ENCODE data around the gene GPX4. TPM values are rescaled to one million over a fixed set of nuclear protein-coding genes. Genes with fewer than 3 reads are reported as not detected.

Gene GPX4
- total and polyA plus RNA-seq, 10 of the 15 experiments (the other 5 are each of a cell fraction or from before 2014, with no cell fraction given), result 33.3 to 749 (median 297) TPM

DNA sequence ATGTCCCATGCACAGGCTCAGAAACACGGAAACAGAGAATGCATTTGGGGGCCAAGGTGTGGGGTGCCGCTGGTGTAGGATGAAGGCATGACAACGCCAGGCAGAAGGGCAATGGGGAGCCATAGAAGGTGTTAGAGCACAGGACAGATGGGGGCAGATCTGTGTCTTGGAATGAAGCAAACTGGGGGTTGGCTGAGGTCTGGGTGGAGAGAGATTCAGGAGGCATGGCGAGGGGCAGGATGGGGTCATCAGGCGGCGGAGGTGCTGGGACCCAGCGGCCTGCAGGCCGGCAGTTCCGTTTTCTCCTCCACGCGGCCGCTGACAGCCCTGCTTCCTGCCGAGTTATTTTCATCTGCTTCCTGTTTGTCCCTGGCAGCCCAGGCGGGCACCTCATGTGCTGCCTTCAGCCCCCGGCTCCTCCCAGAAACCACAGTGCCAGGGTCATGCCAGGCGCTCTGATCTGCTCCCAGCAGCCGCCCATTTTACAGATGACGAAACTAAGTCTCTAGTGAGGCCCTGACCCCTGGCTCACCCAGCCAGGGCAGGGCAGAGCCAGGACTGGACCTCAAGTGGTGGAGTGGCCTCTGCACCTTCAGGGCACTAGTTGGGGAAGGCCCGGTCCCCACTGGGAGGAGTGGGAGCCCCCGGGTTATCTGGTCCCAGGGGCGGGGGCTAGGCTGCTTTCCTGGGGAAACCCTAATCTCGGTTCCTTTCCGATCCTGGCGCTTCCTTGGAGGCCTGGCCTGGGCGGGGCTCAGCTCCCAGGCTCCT is 34.6 kb upstream of the GPX4 start (continued):
- TF ChIP-seq, protein P1, sequence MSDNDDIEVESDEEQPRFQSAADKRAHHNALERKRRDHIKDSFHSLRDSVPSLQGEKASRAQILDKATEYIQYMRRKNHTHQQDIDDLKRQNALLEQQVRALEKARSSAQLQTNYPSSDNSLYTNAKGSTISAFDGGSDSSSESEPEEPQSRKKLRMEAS (IDR thresholded peaks at IDR 0.05; ENCODE audit: low read depth, low read length), result peak; percentile 91
- TF ChIP-seq, protein P2, sequence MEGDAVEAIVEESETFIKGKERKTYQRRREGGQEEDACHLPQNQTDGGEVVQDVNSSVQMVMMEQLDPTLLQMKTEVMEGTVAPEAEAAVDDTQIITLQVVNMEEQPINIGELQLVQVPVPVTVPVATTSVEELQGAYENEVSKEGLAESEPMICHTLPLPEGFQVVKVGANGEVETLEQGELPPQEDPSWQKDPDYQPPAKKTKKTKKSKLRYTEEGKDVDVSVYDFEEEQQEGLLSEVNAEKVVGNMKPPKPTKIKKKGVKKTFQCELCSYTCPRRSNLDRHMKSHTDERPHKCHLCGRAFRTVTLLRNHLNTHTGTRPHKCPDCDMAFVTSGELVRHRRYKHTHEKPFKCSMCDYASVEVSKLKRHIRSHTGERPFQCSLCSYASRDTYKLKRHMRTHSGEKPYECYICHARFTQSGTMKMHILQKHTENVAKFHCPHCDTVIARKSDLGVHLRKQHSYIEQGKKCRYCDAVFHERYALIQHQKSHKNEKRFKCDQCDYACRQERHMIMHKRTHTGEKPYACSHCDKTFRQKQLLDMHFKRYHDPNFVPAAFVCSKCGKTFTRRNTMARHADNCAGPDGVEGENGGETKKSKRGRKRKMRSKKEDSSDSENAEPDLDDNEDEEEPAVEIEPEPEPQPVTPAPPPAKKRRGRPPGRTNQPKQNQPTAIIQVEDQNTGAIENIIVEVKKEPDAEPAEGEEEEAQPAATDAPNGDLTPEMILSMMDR (IDR thresholded peaks at IDR 0.05 in 2 of 3, conservative IDR thresholded peaks at IDR 0.05 in 1 of 3; ENCODE audit: control insufficient read depth in 2 of 3, extremely low read depth in 1 of 3, insufficient read depth in 1 of 3, low read depth in 3 of 3, low read length in 3 of 3), result no peak
- no peak for TF ChIP-seq EED (IDR thresholded peaks at IDR 0.05; ENCODE audit: low read depth)
- no peak for TF ChIP-seq ZNF384 (IDR thresholded peaks at IDR 0.05; ENCODE audit: borderline replicate concordance, low read depth, low read length)
- TF ChIP-seq, protein P3, sequence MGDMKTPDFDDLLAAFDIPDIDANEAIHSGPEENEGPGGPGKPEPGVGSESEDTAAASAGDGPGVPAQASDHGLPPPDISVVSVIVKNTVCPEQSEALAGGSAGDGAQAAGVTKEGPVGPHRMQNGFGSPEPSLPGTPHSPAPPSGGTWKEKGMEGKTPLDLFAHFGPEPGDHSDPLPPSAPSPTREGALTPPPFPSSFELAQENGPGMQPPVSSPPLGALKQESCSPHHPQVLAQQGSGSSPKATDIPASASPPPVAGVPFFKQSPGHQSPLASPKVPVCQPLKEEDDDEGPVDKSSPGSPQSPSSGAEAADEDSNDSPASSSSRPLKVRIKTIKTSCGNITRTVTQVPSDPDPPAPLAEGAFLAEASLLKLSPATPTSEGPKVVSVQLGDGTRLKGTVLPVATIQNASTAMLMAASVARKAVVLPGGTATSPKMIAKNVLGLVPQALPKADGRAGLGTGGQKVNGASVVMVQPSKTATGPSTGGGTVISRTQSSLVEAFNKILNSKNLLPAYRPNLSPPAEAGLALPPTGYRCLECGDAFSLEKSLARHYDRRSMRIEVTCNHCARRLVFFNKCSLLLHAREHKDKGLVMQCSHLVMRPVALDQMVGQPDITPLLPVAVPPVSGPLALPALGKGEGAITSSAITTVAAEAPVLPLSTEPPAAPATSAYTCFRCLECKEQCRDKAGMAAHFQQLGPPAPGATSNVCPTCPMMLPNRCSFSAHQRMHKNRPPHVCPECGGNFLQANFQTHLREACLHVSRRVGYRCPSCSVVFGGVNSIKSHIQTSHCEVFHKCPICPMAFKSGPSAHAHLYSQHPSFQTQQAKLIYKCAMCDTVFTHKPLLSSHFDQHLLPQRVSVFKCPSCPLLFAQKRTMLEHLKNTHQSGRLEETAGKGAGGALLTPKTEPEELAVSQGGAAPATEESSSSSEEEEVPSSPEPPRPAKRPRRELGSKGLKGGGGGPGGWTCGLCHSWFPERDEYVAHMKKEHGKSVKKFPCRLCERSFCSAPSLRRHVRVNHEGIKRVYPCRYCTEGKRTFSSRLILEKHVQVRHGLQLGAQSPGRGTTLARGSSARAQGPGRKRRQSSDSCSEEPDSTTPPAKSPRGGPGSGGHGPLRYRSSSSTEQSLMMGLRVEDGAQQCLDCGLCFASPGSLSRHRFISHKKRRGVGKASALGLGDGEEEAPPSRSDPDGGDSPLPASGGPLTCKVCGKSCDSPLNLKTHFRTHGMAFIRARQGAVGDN (IDR thresholded peaks at IDR 0.05), result peak; percentile 74
- TF ChIP-seq, protein P4, sequence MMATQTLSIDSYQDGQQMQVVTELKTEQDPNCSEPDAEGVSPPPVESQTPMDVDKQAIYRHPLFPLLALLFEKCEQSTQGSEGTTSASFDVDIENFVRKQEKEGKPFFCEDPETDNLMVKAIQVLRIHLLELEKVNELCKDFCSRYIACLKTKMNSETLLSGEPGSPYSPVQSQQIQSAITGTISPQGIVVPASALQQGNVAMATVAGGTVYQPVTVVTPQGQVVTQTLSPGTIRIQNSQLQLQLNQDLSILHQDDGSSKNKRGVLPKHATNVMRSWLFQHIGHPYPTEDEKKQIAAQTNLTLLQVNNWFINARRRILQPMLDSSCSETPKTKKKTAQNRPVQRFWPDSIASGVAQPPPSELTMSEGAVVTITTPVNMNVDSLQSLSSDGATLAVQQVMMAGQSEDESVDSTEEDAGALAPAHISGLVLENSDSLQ (IDR thresholded peaks at IDR 0.05), result no peak
- peak; percentile 39 to 51; a peak in 2 of 4 replicates for TF ChIP-seq IKZF2 (IDR thresholded peaks at IDR 0.05)
- TF ChIP-seq, protein P5, sequence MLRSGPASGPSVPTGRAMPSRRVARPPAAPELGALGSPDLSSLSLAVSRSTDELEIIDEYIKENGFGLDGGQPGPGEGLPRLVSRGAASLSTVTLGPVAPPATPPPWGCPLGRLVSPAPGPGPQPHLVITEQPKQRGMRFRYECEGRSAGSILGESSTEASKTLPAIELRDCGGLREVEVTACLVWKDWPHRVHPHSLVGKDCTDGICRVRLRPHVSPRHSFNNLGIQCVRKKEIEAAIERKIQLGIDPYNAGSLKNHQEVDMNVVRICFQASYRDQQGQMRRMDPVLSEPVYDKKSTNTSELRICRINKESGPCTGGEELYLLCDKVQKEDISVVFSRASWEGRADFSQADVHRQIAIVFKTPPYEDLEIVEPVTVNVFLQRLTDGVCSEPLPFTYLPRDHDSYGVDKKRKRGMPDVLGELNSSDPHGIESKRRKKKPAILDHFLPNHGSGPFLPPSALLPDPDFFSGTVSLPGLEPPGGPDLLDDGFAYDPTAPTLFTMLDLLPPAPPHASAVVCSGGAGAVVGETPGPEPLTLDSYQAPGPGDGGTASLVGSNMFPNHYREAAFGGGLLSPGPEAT (IDR thresholded peaks at IDR 0.05; ENCODE audit: low read depth), result 0 out of 2 replicates have a peak, but pooled peaks have one; percentile 21
- TF ChIP-seq, protein P6, sequence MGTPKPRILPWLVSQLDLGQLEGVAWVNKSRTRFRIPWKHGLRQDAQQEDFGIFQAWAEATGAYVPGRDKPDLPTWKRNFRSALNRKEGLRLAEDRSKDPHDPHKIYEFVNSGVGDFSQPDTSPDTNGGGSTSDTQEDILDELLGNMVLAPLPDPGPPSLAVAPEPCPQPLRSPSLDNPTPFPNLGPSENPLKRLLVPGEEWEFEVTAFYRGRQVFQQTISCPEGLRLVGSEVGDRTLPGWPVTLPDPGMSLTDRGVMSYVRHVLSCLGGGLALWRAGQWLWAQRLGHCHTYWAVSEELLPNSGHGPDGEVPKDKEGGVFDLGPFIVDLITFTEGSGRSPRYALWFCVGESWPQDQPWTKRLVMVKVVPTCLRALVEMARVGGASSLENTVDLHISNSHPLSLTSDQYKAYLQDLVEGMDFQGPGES (IDR thresholded peaks at IDR 0.05), result no peak
- no peak for TF ChIP-seq SMAD1 (IDR thresholded peaks at IDR 0.05; ENCODE audit: low read depth, partially characterized antibody)
- TF ChIP-seq, protein P7, sequence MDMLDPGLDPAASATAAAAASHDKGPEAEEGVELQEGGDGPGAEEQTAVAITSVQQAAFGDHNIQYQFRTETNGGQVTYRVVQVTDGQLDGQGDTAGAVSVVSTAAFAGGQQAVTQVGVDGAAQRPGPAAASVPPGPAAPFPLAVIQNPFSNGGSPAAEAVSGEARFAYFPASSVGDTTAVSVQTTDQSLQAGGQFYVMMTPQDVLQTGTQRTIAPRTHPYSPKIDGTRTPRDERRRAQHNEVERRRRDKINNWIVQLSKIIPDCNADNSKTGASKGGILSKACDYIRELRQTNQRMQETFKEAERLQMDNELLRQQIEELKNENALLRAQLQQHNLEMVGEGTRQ (IDR thresholded peaks at IDR 0.05; ENCODE audit: borderline replicate concordance, low read depth, low read length), result no peak
- TF ChIP-seq, protein P8, sequence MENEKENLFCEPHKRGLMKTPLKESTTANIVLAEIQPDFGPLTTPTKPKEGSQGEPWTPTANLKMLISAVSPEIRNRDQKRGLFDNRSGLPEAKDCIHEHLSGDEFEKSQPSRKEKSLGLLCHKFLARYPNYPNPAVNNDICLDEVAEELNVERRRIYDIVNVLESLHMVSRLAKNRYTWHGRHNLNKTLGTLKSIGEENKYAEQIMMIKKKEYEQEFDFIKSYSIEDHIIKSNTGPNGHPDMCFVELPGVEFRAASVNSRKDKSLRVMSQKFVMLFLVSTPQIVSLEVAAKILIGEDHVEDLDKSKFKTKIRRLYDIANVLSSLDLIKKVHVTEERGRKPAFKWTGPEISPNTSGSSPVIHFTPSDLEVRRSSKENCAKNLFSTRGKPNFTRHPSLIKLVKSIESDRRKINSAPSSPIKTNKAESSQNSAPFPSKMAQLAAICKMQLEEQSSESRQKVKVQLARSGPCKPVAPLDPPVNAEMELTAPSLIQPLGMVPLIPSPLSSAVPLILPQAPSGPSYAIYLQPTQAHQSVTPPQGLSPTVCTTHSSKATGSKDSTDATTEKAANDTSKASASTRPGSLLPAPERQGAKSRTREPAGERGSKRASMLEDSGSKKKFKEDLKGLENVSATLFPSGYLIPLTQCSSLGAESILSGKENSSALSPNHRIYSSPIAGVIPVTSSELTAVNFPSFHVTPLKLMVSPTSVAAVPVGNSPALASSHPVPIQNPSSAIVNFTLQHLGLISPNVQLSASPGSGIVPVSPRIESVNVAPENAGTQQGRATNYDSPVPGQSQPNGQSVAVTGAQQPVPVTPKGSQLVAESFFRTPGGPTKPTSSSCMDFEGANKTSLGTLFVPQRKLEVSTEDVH (IDR thresholded peaks at IDR 0.05; ENCODE audit: low read depth, partially characterized antibody), result peak; percentile 29
- peak; percentile 98 for TF ChIP-seq HDGF (IDR thresholded peaks at IDR 0.05)
